ENCODE data around the gene CASQ2. TPM values are rescaled to one million over a fixed set of nuclear protein-coding genes. Genes with fewer than 3 reads are reported as not detected.

Gene CASQ2
- total and polyA plus RNA-seq, 2 donors (not counting 1 experiment from before 2014, with no cell fraction given) = not detected

- H4K20me1 ChIP-seq (ENCODE audit: control insufficient read depth, insufficient read depth, low read length, poor library complexity, severe bottlenecking) = no peaks in the 10 kb centered on the region
- no peaks in the 10 kb centered on the region for H3K4me1 ChIP-seq (ENCODE audit: control insufficient read depth in 2 of 2, insufficient read depth in 2 of 2, low read length in 2 of 2)
- H3K4me3 Mint-ChIP-seq = no peak overlapping the region
- peaks cover 0 to 2% (median 0%) of the 10 kb centered on the region in 4 experiments for H3K27me3 ChIP-seq (replicated peaks in 1 of 4; ENCODE audit: control extremely low read depth in 1 of 4, control insufficient read depth in 3 of 4, insufficient read depth in 4 of 4, low read length in 3 of 4)
- no peak overlapping the region for H3K4me2 ChIP-seq (replicated peaks; ENCODE audit: low read depth, low read length, poor library complexity, severe bottlenecking)
- peaks cover 3% of the 10 kb centered on the region for H3K27me3 Mint-ChIP-seq
- no peak overlapping the region for H3K9ac ChIP-seq (ENCODE audit: low read length)
- no peak overlapping the region for H3K27ac ChIP-seq (ENCODE audit: low read length in 2 of 2)
- 40% methylated on average over 1 of the region's 1 CpG for WGBS (ENCODE audit: insufficient coverage)
- DNase-seq (no peak), ATAC-seq (ENCODE audit: low read depth) (no peak)
- no peaks in the 10 kb centered on the region for H3K36me3 ChIP-seq (replicated peaks in 1 of 2; ENCODE audit: control extremely low read depth in 1 of 2, control insufficient read depth in 1 of 2, extremely low read depth in 1 of 2, insufficient read depth in 2 of 2, low read length in 1 of 2)
- TF ChIP-seq EZH2 (IDR thresholded peaks at IDR 0.05; ENCODE audit: borderline replicate concordance, insufficient read depth, low read depth, low read length, poor library complexity, severe bottlenecking) = no peak
- TF ChIP-seq CTCF (IDR thresholded peaks at IDR 0.05) = no peak
- no peak overlapping the region for H2AFZ ChIP-seq (ENCODE audit: insufficient read depth, low read depth, low read length, poor library complexity, severe bottlenecking)
- ChIA-PET CTCF (no interaction called here), POLR2A (no interaction called here)
- no peak overlapping the region for H3K4me3 ChIP-seq (ENCODE audit: control extremely low read depth in 1 of 5, extremely low read depth in 1 of 5, insufficient read depth in 1 of 5, low read depth in 2 of 5, low read length in 4 of 5)
- no peak overlapping the region for H3K27ac Mint-ChIP-seq
- H3K79me2 ChIP-seq (ENCODE audit: control insufficient read depth, insufficient read depth, low read length) = no peaks in the 10 kb centered on the region
- no peaks in the 10 kb centered on the region for H3K4me1 Mint-ChIP-seq
- intact Hi-C loops (cut with micrococcal nuclease) = no loop called here
- H3K9me3 ChIP-seq (ENCODE audit: control extremely low read depth in 1 of 3, control insufficient read depth in 2 of 3, insufficient read depth in 1 of 3, low read length in 2 of 3) = no peaks in the 10 kb centered on the region
- H3K9me3 Mint-ChIP-seq (ENCODE audit: insufficient read depth) = no peaks in the 10 kb centered on the region
Measured at GRCh38 chr1:115764541-115764940, 4.0 kb downstream of the CASQ2 start.

GRCh38 chr1:115762779-115763178, 5.7 kb downstream of the CASQ2 start:
- H3K9ac ChIP-seq (ENCODE audit: low read length) = no peak overlapping the region
- Mint-ChIP-seq H3K27me3 (peaks cover 9% of the 10 kb centered on the region), H3K4me1 (no peaks in the 10 kb centered on the region), H3K9me3 (ENCODE audit: insufficient read depth) (peaks cover 7% of the 10 kb centered on the region), H3K4me3 (no peak overlapping the region), H3K27ac (no peak overlapping the region)
- H2AFZ ChIP-seq (ENCODE audit: insufficient read depth, low read depth, low read length, poor library complexity, severe bottlenecking) = no peak overlapping the region
- no peak overlapping the region for H3K4me2 ChIP-seq (replicated peaks; ENCODE audit: low read depth, low read length, poor library complexity, severe bottlenecking)
- H3K27me3 ChIP-seq (replicated peaks in 1 of 4; ENCODE audit: control extremely low read depth in 1 of 4, control insufficient read depth in 3 of 4, insufficient read depth in 4 of 4, low read length in 3 of 4) = no peaks in the 10 kb centered on the region
- H3K4me3 ChIP-seq (ENCODE audit: control extremely low read depth in 1 of 5, extremely low read depth in 1 of 5, insufficient read depth in 1 of 5, low read depth in 2 of 5, low read length in 4 of 5) = no peak overlapping the region
- H3K36me3 ChIP-seq (replicated peaks in 1 of 2; ENCODE audit: control extremely low read depth in 1 of 2, control insufficient read depth in 1 of 2, extremely low read depth in 1 of 2, insufficient read depth in 2 of 2, low read length in 1 of 2) = no peaks in the 10 kb centered on the region
- H3K27ac ChIP-seq (ENCODE audit: low read length in 2 of 2) = no peak overlapping the region
- intact Hi-C loops (cut with micrococcal nuclease) = no loop called here
- ATAC-seq (ENCODE audit: low read depth) (no peak), DNase-seq (no peak)
- TF ChIP-seq EZH2 (IDR thresholded peaks at IDR 0.05; ENCODE audit: borderline replicate concordance, insufficient read depth, low read depth, low read length, poor library complexity, severe bottlenecking) (no peak), CTCF (IDR thresholded peaks at IDR 0.05) (no peak)
- H3K79me2 ChIP-seq (ENCODE audit: control insufficient read depth, insufficient read depth, low read length) = no peaks in the 10 kb centered on the region
- H3K9me3 ChIP-seq (ENCODE audit: control extremely low read depth in 1 of 3, control insufficient read depth in 2 of 3, insufficient read depth in 1 of 3, low read length in 2 of 3) = no peaks in the 10 kb centered on the region
- 98% methylated on average over 3 of the region's 3 CpGs for WGBS (ENCODE audit: insufficient coverage)
- H3K4me1 ChIP-seq (ENCODE audit: control insufficient read depth in 2 of 2, insufficient read depth in 2 of 2, low read length in 2 of 2) = no peaks in the 10 kb centered on the region
- H4K20me1 ChIP-seq (ENCODE audit: control insufficient read depth, insufficient read depth, low read length, poor library complexity, severe bottlenecking) = no peaks in the 10 kb centered on the region
- CTCF ChIA-PET = no interaction called here
- POLR2A ChIA-PET = no interaction called here
